ENCODE results near the gene IL1RN.

Gene IL1RN

DNA sequence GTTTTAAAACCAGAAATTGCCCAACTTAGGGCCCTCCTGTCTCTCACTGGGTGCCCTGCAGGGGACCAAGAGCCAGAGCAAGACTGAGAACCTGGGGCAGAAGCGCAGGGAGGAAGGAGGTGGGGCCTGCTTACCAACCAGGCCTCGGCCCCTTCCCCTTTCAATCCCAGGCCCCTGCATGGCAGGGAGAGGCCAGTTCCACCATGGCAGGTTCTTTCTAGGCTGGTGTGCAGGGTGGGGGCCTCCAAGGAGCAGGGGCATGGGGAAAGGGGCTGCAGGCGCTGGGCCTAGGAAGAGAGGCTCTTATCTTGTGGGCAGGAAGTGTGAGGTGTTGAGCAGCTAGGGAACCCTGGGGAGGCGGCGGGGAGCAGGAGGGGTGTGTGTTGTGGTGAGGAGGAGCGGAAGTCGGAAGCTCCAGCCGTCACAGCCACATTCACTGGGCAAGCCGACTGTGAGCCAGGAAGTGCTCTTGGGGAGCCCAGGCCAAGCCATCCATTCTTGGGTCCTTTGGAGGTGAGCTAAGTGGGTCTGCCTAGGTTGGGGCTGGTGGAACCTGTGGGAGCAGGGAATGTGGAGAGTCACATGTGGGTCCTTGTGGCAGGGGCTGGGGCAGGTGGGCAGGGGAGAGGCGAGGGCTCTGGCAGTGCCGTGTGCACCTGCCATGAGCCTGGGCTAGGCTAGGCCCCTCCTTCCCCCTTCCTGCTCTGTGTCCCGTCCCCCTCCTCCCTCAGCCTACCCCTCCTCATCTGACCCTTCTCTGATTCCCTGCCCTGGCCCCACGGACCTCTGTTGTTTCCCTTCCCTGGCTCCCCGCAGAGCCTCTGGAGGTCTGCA, 46.4 kb downstream of the IL1RN start, which contains the start of gene PSD4:
PSD4 (plus strand) TSS at position 430 of the 834 bp plus-strand sequence. CDS start 8,486 bp downstream, outside the sequence.
- H3K27me3 ChIP-seq (ENCODE audit: control insufficient read depth, insufficient read depth, low read length) = no peaks in the 10 kb centered on the region
- H3K4me2 ChIP-seq (ENCODE audit: low read length) = no peak within 1 kb of the TSS
- no peaks in the 10 kb centered on the region for H3K9me3 ChIP-seq (replicated peaks; ENCODE audit: low read length)
- no peak within 1 kb of the TSS for H3K9ac ChIP-seq (ENCODE audit: low read depth, low read length)
- no peak within 1 kb of the TSS for H3K4me3 ChIP-seq (ENCODE audit: low read length)
- H3K36me3 ChIP-seq (ENCODE audit: insufficient read depth, low read length) = no peaks in the 10 kb centered on the region
- no peaks in the 10 kb centered on the region for H3K4me1 ChIP-seq (ENCODE audit: control insufficient read depth, insufficient read depth, low read length)

DNA sequence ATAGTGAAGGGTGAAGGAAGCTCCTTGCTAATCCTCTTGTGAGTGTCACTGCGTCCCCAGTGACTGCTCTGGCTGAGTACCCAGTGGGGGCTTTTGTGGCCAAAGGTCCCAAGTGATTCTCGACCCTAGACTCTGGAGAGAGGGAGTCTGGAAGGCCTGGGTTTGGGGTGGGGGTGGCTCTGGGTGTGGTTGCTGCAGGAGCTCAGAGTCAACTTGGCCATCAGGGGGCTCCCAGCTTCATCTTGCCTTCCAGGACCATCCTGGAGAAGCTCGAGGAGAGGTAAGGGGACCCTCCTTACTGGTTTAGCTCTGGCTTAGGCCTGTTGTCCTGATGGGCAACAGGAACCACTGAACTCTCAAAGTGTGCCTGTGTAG, 47.0 kb downstream of the IL1RN start:
- no peak overlapping the region for H3K4me3 ChIP-seq (ENCODE audit: low read length)
- no peaks in the 10 kb centered on the region for H3K36me3 ChIP-seq (ENCODE audit: insufficient read depth, low read length)
- no peaks in the 10 kb centered on the region for H3K4me1 ChIP-seq (ENCODE audit: control insufficient read depth, insufficient read depth, low read length)
- no peak overlapping the region for H3K9ac ChIP-seq (ENCODE audit: low read depth, low read length)
- no peak overlapping the region for H3K4me2 ChIP-seq (ENCODE audit: low read length)
- H3K27me3 ChIP-seq (ENCODE audit: control insufficient read depth, insufficient read depth, low read length) = no peaks in the 10 kb centered on the region
- no peaks in the 10 kb centered on the region for H3K9me3 ChIP-seq (replicated peaks; ENCODE audit: low read length)

GRCh38 chr2:113175042-113175628, 47.7 kb downstream of the IL1RN start:
- no peaks in the 10 kb centered on the region for H3K4me1 ChIP-seq (ENCODE audit: control insufficient read depth, insufficient read depth, low read length)
- H3K9ac ChIP-seq (ENCODE audit: low read depth, low read length) = no peak overlapping the region
- H3K36me3 ChIP-seq (ENCODE audit: insufficient read depth, low read length) = no peaks in the 10 kb centered on the region
- no peaks in the 10 kb centered on the region for H3K9me3 ChIP-seq (replicated peaks; ENCODE audit: low read length)
- H3K27me3 ChIP-seq (ENCODE audit: control insufficient read depth, insufficient read depth, low read length) = no peaks in the 10 kb centered on the region
- no peak overlapping the region for H3K4me2 ChIP-seq (ENCODE audit: low read length)
- no peak overlapping the region for H3K4me3 ChIP-seq (ENCODE audit: low read length)

DNA sequence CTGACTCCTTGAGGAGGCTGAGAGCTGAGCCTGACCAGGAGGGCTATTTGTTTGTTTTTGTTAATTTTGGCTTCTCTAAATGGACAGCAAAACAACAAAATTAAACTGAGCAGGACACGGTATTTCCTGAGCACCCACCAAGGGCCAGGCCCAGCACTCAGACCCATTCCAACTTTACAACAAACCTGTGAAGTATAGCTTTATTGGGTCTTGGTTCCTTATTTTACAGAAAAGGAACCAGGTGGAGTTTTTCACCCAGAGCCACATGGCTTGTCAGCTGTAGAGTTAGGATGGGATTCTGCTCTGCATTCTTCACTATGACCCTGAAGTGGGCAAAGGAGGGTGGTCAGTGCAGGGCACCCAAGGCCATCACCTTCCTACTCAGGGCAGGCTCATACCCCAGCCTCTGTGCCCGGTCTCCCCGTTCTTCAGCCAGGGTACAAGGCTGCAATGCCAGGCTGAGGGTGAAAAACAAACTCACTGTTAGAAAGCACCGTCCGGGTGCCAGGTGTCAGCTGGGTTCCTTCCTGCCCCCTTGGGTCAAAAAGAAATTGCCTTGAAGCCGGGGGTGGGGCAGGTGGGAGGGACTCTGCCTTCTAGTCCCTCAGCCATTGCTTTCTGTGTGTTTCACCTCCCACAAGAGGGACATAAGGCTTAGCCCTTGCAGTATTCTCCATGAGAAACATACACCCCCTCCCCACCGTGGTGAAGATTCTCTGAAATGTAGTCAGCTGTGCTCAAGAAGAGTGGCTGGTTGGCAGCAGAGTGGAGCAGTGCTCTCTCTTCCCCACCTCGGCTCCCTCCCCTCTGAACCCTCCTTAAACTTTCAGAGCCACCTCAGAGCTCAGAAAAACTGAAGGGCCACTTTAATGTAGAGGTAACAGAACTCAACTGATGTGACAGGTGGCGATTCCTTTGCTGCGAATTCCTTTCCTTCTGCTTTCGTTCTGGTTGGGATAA, 48.6 kb downstream of the IL1RN start:
- no peaks in the 10 kb centered on the region for H3K36me3 ChIP-seq (ENCODE audit: insufficient read depth, low read length)
- no peaks in the 10 kb centered on the region for H3K9me3 ChIP-seq (replicated peaks; ENCODE audit: low read length)
- no peak overlapping the region for H3K4me2 ChIP-seq (ENCODE audit: low read length)
- H3K27me3 ChIP-seq (ENCODE audit: control insufficient read depth, insufficient read depth, low read length) = no peaks in the 10 kb centered on the region
- no peaks in the 10 kb centered on the region for H3K4me1 ChIP-seq (ENCODE audit: control insufficient read depth, insufficient read depth, low read length)
- H3K4me3 ChIP-seq (ENCODE audit: low read length) = no peak overlapping the region
- H3K9ac ChIP-seq (ENCODE audit: low read depth, low read length) = no peak overlapping the region

DNA sequence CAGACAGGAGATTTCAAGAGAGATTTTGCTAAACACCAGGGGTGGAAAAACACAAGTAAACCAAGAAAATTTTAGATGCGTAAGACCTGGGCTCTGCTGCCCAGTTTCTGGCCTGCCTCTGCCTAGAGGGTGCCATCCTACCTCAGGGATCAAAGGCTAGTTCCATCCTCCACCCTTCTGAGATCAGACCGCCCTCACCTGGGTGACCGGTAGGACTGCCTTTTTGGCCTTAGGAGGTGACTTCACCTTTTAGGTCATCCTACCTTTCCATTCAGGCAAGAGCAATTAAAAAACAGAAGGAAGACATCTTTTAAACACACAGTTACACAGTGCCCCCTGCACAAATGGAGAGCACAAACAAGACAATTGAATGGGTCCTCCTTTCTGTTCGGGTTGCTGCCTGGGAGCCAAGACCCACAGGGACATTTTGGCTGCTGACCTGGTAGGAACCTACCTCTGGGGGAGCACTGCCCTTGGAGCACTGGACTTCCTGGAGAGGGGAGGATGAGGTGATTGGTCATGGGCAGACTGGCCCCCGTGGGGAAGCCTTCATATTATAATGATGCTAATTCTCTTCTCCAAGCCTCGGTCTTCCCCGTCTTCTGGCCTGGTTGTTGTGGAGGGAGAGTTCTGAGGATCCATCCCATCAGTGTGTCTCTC, 49.4 kb downstream of the IL1RN start:
- Histone ChIP-seq H3K36me3 (ENCODE audit: insufficient read depth, low read length) (no peaks in the 10 kb centered on the region), H3K27me3 (ENCODE audit: control insufficient read depth, insufficient read depth, low read length) (no peaks in the 10 kb centered on the region), H3K4me2 (ENCODE audit: low read length) (no peak overlapping the region), H3K4me3 (ENCODE audit: low read length) (no peak overlapping the region), H3K9me3 (replicated peaks; ENCODE audit: low read length) (no peaks in the 10 kb centered on the region), H3K9ac (ENCODE audit: low read depth, low read length) (no peak overlapping the region), H3K4me1 (ENCODE audit: control insufficient read depth, insufficient read depth, low read length) (no peaks in the 10 kb centered on the region)

GRCh38 chr2:113178069-113178746, 50.8 kb downstream of the IL1RN start:
- Histone ChIP-seq H3K4me2 (ENCODE audit: low read length) (no peak overlapping the region), H3K9me3 (replicated peaks; ENCODE audit: low read length) (no peaks in the 10 kb centered on the region), H3K36me3 (ENCODE audit: insufficient read depth, low read length) (no peaks in the 10 kb centered on the region), H3K4me1 (ENCODE audit: control insufficient read depth, insufficient read depth, low read length) (no peaks in the 10 kb centered on the region), H3K27me3 (ENCODE audit: control insufficient read depth, insufficient read depth, low read length) (no peaks in the 10 kb centered on the region), H3K9ac (ENCODE audit: low read depth, low read length) (no peak overlapping the region), H3K4me3 (ENCODE audit: low read length) (no peak overlapping the region)

GRCh38 chr2:113178891-113179290, 51.5 kb downstream of the IL1RN start:
- H3K27me3 ChIP-seq (ENCODE audit: control insufficient read depth, insufficient read depth, low read length) = no peaks in the 10 kb centered on the region
- H3K4me2 ChIP-seq (ENCODE audit: low read length) = no peak overlapping the region
- no peak overlapping the region for H3K4me3 ChIP-seq (ENCODE audit: low read length)
- H3K4me1 ChIP-seq (ENCODE audit: control insufficient read depth, insufficient read depth, low read length) = no peaks in the 10 kb centered on the region
- no peaks in the 10 kb centered on the region for H3K36me3 ChIP-seq (ENCODE audit: insufficient read depth, low read length)
- no peak overlapping the region for H3K9ac ChIP-seq (ENCODE audit: low read depth, low read length)
- H3K9me3 ChIP-seq (replicated peaks; ENCODE audit: low read length) = no peaks in the 10 kb centered on the region

DNA sequence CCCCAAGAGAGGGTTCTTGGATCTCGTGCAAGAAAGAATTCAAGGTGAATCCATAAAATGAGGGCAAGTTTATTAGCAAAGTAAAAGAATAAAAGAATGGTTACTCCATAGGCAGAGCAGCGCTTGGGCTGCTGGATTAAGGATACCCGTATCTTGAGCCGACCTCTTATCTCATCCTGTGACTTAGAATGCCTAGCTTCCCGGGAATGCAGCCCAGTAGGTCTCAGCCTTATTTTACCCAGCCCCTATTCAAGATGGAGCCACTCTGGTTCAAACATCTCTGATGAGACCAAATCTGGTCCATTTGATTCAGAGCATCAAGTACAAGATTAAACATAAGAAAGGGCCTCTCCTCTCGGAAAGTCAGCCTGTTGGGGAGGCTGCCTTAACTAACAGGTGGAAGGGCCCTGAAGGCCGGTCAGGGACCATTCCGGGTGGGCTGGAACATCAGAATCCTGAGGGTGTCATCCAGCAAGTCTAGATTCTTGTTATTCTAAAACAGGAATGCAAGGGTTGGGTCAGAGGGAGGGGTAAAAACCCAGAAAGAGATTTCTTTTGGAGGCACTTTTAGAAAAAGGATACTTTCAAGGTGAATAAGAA, 52.1 kb downstream of the IL1RN start:
- Histone ChIP-seq H3K9ac (ENCODE audit: low read depth, low read length) (no peak overlapping the region), H3K4me3 (ENCODE audit: low read length) (no peak overlapping the region), H3K36me3 (ENCODE audit: insufficient read depth, low read length) (no peaks in the 10 kb centered on the region), H3K4me1 (ENCODE audit: control insufficient read depth, insufficient read depth, low read length) (no peaks in the 10 kb centered on the region), H3K4me2 (ENCODE audit: low read length) (no peak overlapping the region), H3K27me3 (ENCODE audit: control insufficient read depth, insufficient read depth, low read length) (no peaks in the 10 kb centered on the region), H3K9me3 (replicated peaks; ENCODE audit: low read length) (no peaks in the 10 kb centered on the region)

DNA sequence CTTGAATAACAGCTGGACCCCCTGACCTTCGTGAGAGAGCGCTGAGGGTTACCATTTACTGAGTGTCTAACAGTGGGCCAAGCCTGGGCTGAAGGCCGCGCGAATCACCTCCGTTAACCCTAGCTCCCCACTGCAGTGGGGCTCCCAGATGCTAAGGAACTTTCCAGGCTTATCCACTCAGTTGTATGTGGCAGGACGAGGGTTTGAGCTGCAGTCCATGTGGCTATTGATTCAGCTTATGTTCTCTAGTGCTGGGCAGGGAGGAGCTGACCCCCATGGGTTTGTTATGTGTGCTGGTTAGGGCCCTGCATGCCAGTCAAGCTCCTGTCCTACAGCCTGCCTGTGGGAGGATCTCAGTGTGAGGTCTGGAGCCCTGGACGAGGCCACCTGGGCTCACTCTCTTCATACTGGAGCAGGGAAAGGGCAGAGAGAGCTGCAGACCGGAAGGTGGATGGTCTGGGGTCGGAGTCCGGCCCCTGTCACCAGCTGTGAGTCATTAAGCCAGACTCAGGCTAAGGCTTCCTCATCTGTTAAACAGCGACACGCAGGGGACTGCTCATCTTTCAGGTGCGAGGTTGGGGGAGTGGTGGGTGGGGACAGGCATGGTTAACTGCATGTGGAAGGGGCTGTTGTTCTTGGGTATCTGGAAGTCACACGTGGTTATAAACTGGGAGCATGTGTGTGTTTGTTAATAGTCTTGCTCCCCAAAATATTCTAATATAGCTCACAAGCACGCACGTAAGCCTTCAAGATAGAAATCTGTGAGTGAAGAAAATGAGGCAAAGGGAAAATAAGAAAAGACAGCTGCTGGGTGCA, 52.9 kb downstream of the IL1RN start:
- peaks cover under 1% of the 10 kb centered on the region for H3K4me1 ChIP-seq (ENCODE audit: control insufficient read depth, insufficient read depth, low read length)
- no peaks in the 10 kb centered on the region for H3K36me3 ChIP-seq (ENCODE audit: insufficient read depth, low read length)
- H3K4me2 ChIP-seq (ENCODE audit: low read length) = no peak overlapping the region
- no peak overlapping the region for H3K4me3 ChIP-seq (ENCODE audit: low read length)
- no peak overlapping the region for H3K9ac ChIP-seq (ENCODE audit: low read depth, low read length)
- H3K27me3 ChIP-seq (ENCODE audit: control insufficient read depth, insufficient read depth, low read length) = no peaks in the 10 kb centered on the region
- no peaks in the 10 kb centered on the region for H3K9me3 ChIP-seq (replicated peaks; ENCODE audit: low read length)
